A673 (cell line): Measurements from ENCODE around the gene KCNK1.

ENCODE experiments used
- CTCF ChIP-seq: fragments of 300-800, 200-600 bp; sonication (generic); conservative IDR thresholded peaks from 2 replicates; pipeline ENCODE4 v1.5.1; 2017; ENCODE audit warnings: low read depth, mild to moderate bottlenecking, antibody characterized with exemption, low read length, moderate library complexity, mixed read lengths
- EZH2 ChIP-seq: fragments of 200-600 bp; sonication (generic); IDR thresholded peaks from 2 replicates; pipeline ENCODE4 v1.6.1; 2017; ENCODE audit warnings: borderline replicate concordance, low read depth, mild to moderate bottlenecking, mixed read lengths, antibody characterized with exemption, low read length; ENCODE audit not compliant: poor library complexity, severe bottlenecking

GRCh38 chr1:233673947-233674431, 60.1 kb downstream of the KCNK1 start:
- TF ChIP-seq CTCF, result no peak
- no peak for TF ChIP-seq EZH2
